ENCODE data around the gene OXT. TPM values are rescaled to one million over a fixed set of nuclear protein-coding genes. Genes with fewer than 3 reads are reported as not detected.

OXT gene
- total and polyA plus RNA-seq, 2 of the 13 experiments (the other 11 are each of a cell fraction or from before 2014, with no cell fraction given) = not detected

GRCh38 chr20:3045816-3046676 is 25.4 kb upstream of the OXT start, which contains the start of gene MRPS26 (continued):
- peak; percentile 44; the same call in 1 of the 2 replicates for TF ChIP-seq NR3C1 (CRISPR knock-in tag; IDR thresholded peaks at IDR 0.05)
- TF ChIP-seq CENPBD1 (CRISPR knock-in tag; IDR thresholded peaks at IDR 0.05; ENCODE audit: borderline replicate concordance, low read depth) = no peak
- no peak for TF ChIP-seq ZFAT (CRISPR knock-in tag; conservative IDR thresholded peaks at IDR 0.05)
- peak; percentile 95 for TF ChIP-seq ZMAT3 (CRISPR knock-in tag; conservative IDR thresholded peaks at IDR 0.05)
- TF ChIP-seq ZNF33B (CRISPR knock-in tag; IDR thresholded peaks at IDR 0.05) = peak; percentile 52; the same call in 1 of the 2 replicates
- peak; percentile 96 for TF ChIP-seq CENPT (CRISPR knock-in tag; IDR thresholded peaks at IDR 0.05; ENCODE audit: low read depth)
- TF ChIP-seq RBAK (CRISPR knock-in tag; IDR thresholded peaks at IDR 0.05) = no peak
- TF ChIP-seq ARID5B (CRISPR knock-in tag; IDR thresholded peaks at IDR 0.05) = peak; percentile 68
- TF ChIP-seq HNF4A (CRISPR knock-in tag; IDR thresholded peaks at IDR 0.05) = peak; percentile 47
- TF ChIP-seq REXO4 (CRISPR knock-in tag; IDR thresholded peaks at IDR 0.05; ENCODE audit: borderline replicate concordance) = peak; percentile 91
- peak; percentile 6; the same call in 1 of the 2 replicates for TF ChIP-seq MIER2 (CRISPR knock-in tag; IDR thresholded peaks at IDR 0.05)
- TF ChIP-seq ZNF501 (CRISPR knock-in tag; IDR thresholded peaks at IDR 0.05) = peak; percentile 96
- TF ChIP-seq ZNF629 (CRISPR knock-in tag; conservative IDR thresholded peaks at IDR 0.05) = peak; percentile 47; the same call in 1 of the 2 replicates
- TF ChIP-seq BCL6 (CRISPR knock-in tag; IDR thresholded peaks at IDR 0.05) = peak; percentile 45; the same call in 1 of the 2 replicates
- TF ChIP-seq ZBTB3 (CRISPR knock-in tag; IDR thresholded peaks at IDR 0.05; ENCODE audit: borderline replicate concordance, low read depth) = peak; percentile 94
- no peak for TF ChIP-seq PHB2 (IDR thresholded peaks at IDR 0.05; ENCODE audit: partially characterized antibody)
- TF ChIP-seq ZNF570 (CRISPR knock-in tag; IDR thresholded peaks at IDR 0.05; ENCODE audit: borderline replicate concordance) = no peak
- TF ChIP-seq FOXK1 (CRISPR knock-in tag; IDR thresholded peaks at IDR 0.05; ENCODE audit: borderline replicate concordance, low read depth) = no peak
- peak; percentile 78; the same call in 1 of the 2 replicates for TF ChIP-seq ZFP36L1 (CRISPR knock-in tag; IDR thresholded peaks at IDR 0.05)
- peak; percentile 77 for TF ChIP-seq ZNF841 (CRISPR knock-in tag; IDR thresholded peaks at IDR 0.05; ENCODE audit: borderline replicate concordance)
- peak; percentile 77 for TF ChIP-seq SP4 (CRISPR knock-in tag; IDR thresholded peaks at IDR 0.05)
- 0 out of 2 replicates have a peak, but pooled peaks have one; percentile 31 for TF ChIP-seq HMG20A (CRISPR knock-in tag; IDR thresholded peaks at IDR 0.05; ENCODE audit: borderline replicate concordance)
- peak; percentile 86 for TF ChIP-seq YY1 (IDR thresholded peaks at IDR 0.05; ENCODE audit: insufficient read depth, insufficient replicate concordance, low read depth, low read length)
- TF ChIP-seq AKAP8 (CRISPR knock-in tag; IDR thresholded peaks at IDR 0.05) = peak; percentile 83
- peak; percentile 96 for TF ChIP-seq EED (CRISPR knock-in tag; IDR thresholded peaks at IDR 0.05)
- TF ChIP-seq ZNF256 (CRISPR knock-in tag; conservative IDR thresholded peaks at IDR 0.05) = no peak
- TF ChIP-seq KMT2A (CRISPR knock-in tag; IDR thresholded peaks at IDR 0.05) = no peak; the same call in 1 of the 2 replicates
- no peak; the same call in 1 of the 2 replicates for TF ChIP-seq ZNF615 (CRISPR knock-in tag; IDR thresholded peaks at IDR 0.05; ENCODE audit: borderline replicate concordance)
